ENCODE results near the gene IL6R.

Gene IL6R

DNA sequence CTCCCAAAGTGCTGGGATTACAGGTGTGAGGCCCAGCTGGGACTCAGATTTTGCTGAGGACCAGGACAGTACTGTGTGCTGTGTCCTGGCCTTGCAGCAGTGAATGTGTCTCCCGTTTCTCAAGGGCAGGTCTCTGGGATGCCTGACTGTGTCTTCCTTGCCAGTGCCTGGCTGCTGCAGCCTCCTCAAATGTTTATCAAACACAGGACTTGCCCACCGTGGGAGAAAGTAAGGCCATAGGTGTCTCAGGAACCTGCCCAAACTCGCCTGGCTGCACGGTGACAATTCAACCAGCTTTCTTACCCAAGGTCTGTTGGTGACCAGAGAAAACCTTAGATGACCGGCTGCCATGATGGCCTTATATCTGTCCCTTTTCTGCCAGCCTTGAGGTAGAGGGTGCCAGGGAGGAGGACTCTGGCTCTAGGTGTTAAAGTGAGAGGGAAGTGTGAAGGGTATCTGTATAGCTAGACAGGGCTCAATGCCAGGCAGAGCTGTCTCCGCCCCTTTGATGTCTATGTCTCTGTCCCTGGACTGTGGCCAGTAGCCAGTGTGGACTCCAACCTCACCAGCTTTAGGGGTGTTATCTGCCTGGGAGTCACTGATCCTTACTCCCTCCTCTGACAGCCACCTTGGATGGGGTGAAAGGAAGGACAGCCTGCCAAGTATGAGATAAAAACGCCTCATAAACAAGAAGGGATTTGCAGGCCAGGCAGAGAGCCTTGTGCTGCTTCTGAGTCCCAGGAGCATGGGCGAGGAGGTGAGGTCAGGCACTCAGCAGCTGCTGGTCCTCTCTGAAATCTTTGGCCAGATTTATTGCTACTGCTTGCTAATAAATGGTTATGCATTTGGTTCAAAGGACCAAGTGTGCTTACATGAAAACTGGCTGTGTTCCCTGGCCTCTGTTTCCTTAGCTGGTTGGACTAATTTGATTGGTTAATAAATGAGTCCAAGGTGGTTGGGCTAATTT is 22.3 kb downstream of the IL6R start:
- DNase-seq: no peak

DNA sequence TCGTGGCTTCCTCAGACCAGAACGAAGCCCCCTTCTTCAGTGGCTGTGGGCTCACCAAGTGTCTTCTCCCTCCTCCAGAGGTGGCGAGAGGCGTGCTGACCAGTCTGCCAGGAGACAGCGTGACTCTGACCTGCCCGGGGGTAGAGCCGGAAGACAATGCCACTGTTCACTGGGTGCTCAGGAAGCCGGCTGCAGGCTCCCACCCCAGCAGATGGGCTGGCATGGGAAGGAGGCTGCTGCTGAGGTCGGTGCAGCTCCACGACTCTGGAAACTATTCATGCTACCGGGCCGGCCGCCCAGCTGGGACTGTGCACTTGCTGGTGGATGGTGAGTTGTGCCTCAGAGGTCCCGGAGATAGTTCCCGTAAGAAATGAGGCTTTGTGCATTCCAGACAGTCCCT is 24.0 kb downstream of the IL6R start:
- no peak for DNase-seq

DNA sequence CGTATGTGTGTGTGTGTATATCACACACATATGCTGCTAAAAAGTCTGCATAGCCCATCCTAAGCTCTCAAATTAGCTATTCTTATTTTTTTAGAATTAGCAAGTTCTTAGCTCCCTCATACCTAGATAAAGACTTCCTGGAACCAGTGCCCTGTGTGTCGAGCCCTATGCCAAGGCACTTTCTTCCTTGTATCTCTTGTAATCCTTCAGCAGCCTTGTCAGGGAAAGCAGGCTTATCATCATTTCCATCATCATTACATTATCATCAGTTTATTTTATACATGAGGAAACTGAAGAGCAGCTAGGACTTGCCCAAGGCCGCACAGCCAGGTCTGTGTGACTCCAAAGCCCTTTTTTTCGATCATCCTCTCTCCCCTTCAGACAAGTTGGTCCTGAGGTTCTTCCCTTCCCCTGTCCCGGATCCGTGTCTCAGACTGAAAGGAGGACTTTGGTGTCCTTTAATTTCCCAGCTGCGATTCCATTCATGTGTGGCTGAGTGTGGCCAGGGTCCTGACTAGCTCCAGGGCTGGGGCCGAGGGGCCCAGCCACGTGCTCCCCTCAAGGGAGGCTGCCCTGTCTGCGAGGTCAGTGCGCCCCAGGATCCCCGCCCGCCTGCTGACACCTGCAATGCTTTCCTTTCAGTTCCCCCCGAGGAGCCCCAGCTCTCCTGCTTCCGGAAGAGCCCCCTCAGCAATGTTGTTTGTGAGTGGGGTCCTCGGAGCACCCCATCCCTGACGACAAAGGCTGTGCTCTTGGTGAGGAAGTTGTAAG is 24.9 kb downstream of the IL6R start:
- DNase-seq: no peak

DNA sequence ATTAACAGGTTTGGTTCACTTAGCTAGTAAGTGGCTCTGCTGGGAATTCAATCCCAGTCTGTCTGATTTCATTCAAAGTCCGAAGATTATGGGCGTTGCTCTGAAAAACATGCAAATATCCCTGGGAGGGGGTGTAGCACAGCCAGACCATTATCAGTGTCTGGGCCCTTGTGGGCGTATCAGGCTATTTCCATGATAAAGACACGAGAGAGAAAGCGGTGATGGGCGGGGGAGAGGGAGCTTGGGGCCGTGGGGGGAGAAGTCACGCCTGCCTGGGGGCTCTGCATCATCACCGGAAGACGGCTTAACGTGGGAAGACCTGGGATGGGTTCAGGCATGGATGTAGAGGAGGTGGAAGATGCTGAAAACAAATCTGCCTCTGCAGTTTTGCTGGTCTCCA is 25.8 kb downstream of the IL6R start:
- no peak for DNase-seq

DNA sequence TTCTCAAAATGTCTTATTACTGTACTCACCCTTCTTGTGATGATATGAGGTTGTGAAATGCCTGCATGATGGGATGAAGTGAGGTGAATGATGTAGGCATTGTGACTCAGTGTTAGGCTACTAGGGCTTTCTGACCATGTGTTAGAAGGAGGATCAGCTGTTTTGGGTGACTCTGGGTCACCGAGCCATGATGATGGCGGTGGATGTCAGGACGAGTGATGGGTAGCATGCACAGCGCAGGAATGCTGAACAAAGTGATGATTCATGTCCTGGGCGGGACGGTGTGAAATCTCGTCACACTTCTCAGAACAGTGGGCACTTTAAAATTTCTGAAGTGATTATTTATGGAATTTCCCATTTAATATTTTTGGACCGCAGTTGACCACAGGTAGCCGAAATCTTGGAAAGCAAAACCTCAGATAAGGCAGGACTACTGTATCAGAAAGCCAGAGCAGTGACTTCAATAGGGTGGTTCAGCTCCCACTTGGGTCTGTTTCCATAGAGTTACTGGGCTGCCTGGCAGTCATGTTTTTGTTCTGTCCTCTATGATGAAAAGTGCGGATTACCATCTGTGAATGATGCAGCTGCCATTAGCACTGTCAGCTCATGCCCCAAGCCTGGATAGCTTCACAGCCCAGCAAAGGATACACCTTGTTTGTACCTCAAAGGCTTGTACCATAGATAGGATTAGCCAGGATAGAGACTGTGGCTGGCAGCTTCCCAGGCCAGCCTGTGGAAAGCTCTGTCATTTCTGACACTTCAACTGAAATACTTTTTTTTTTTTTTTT is 26.6 kb downstream of the IL6R start:
- peak; percentile 74 for DNase-seq

DNA sequence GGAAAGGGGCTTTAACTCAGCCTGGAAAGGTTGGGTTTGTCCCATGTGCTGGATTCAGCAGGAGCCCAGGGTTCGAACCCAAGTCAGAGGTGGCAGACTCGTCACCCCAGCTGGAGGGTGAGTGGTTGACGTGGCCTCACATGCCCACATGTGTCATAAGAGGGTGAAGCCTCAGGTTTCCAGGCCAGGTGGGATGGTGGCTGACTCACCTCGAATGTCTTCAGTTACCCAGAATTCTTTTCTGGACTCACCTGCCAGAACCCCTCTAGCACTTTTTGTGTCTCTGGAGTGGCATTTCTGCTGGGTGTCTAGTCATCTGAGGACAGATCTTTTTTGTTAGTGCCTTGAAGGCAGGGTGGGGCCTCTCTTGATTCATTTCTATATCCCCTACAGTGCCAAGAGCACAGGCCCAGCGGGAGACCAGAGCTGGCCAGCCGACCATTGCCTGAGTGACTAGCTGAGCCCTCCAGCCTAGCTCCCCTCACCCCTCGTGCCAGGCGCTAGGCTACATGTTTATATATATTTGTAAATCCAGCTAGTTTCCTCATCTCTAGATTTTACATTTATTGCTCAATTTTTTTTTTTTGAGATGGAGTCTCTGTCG is 28.1 kb downstream of the IL6R start:
- peak; percentile 43 for DNase-seq

DNA sequence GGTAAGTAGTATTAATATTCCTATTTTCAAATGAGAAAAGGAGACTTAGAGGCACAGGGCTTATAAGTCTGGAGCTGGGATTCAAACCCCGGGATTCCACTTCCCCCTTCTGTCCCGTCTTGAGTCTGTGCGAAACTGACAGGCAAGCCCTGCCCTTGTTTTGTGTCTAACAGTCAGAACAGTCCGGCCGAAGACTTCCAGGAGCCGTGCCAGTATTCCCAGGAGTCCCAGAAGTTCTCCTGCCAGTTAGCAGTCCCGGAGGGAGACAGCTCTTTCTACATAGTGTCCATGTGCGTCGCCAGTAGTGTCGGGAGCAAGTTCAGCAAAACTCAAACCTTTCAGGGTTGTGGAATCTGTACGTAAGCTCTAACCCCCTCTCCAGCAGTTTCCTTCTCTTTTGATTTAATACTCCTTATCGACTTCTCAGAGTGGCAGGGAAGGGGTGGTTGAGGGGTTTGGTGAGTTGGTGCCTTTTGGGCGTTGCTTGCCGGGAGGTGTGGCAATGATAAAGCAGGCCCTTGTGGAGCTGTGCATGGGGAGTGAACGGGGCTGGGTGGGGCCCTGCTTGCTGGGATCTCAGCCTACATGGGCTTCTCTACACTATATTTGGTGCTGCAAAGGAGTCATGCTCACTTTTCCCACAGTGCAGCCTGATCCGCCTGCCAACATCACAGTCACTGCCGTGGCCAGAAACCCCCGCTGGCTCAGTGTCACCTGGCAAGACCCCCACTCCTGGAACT is 29.4 kb downstream of the IL6R start:
- no peak for DNase-seq

DNA sequence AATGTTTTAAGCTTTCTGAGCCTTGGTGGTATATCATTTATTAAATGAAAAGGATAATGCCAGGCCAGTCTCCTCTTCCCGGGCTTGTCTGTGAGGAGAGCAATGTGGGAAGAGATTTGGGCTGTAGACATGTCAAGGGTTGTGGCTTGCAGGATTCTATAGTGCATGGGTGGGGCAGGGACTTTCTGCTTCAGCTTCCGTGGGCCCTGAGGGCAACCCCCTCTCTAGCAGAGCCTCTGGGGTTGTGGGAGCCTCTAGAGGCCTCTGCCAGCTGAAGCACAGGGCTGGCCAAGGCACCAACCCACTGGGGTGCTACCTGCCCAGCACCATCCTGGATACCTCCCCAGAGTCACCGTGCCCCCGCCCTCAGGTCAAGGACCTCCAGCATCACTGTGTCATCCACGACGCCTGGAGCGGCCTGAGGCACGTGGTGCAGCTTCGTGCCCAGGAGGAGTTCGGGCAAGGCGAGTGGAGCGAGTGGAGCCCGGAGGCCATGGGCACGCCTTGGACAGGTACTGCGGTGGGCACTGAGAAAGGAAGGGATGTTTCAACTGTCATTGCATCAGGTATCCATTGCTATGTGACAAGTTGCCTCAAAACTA is 30.6 kb downstream of the IL6R start:
- no peak for DNase-seq

DNA sequence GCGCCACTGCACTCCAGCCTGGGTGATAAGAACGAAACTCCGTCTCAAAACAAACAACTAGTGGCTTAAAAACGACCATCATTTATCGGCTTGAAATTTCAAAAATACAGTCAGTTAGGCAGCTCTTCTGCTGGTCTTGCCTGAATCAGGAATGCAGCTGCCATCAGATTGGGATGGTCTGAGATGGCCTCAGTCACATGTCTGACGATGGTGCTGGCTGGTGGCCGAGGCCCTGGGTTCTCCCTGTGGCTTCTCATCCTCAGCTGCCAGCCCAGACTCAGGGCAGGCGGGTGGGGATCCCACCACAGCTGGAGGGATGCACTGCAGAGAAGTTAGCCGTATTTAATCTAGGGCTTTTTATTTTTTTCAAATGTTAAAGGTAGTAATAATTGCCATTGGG is 31.3 kb downstream of the IL6R start:
- no peak for DNase-seq

DNA sequence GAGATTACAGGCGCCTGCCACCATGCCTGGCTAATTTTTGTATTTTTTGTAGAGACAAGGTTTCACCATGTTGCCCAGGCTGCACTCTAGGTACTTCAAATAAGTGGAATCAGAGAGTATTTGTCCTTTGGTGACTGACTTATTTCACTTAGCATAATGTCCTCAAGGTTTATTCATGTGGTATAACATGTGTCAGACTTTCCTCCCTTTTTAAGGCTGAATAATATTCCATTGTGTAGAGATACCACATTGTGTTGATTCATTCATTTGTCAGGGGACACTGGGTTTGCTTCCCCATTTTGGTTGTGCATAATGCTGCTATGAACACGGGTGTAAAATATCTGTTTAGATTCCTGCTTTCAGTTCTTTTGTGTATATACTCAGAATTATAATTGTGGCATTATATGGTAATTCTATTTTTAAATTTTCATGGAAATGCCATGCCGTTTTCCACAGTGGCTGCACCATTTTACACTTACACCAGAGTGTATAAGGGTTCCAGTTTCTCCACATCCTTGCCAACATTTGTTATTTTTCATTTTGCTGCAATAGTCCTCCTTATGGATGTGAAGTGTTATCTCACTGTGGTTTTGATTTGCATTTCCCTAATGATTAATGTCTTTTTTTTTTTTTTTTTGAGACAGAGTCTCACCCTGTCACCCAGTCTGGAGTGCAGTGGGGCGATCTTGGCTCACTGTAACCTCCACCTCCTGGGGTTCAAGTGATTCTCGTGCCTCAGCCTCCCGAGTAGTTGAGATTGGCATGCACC is 35.1 kb downstream of the IL6R start:
- DNase-seq: no peak

DNA sequence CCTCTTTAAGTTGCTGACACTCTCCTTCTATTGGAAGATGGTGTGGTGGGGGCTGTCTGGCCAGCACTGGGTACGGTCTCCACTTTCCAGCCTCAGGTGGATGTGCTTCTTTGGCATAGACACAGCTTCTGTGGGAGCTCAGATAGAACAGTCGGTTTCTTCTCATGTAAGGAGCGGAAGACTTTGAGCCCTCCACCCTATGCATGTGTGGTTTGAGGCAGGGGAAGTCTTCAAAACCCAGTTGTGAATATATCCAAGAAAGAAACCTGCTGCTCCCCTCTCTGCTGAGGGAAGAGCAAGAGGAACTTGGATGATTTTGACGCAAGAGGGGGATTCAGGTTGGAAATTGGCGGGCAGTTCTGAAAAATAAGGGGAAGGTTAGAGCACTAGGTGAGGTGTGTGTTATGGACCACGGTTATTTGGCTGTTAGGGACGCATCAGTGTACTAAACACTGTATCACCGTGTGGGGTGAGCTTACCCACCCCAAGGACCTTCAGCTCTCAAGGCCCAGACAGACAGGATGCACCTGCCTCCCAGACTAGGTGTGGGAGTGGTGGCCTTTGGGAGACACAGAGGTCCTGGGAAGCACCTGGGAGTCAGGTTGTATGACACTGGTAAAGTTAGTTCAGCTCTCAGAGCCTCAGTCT is 36.2 kb downstream of the IL6R start:
- no peak for DNase-seq

DNA sequence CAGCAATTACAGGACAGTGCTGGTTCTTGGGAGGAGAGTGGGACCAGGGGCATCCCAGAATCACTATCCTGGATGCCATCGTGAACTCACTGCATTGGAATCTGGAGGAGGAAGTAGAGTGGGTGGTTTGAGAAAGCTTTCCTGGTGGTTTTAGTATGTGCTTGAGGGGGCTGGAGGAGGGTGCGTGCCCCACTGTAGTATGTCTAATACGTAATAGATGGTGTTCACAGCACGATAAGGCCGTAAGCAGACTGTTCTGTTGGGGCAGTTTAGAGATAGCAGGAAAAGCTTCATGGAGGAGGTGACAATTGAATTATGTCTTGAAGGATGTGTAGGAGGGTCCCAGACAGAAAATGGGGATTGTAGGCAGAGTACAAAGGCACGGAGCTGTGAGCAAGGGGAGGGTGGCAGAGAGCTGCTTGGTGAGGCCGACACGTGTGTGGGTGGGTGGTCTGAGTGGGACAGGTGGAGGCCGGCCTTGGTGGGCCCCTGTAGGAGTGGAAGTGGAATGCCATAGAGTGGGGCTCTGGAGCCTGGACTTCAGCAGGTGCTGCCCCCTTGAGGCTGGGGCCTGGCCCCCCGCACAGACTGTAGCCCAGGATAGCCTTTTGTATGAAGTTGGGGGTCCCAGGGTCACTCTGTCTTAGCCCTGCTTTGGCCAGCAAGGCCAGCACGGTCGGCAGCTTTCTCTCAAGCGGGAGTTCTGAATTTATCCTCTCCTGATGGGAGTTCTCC is 37.0 kb downstream of the IL6R start:
- no peak for DNase-seq

DNA sequence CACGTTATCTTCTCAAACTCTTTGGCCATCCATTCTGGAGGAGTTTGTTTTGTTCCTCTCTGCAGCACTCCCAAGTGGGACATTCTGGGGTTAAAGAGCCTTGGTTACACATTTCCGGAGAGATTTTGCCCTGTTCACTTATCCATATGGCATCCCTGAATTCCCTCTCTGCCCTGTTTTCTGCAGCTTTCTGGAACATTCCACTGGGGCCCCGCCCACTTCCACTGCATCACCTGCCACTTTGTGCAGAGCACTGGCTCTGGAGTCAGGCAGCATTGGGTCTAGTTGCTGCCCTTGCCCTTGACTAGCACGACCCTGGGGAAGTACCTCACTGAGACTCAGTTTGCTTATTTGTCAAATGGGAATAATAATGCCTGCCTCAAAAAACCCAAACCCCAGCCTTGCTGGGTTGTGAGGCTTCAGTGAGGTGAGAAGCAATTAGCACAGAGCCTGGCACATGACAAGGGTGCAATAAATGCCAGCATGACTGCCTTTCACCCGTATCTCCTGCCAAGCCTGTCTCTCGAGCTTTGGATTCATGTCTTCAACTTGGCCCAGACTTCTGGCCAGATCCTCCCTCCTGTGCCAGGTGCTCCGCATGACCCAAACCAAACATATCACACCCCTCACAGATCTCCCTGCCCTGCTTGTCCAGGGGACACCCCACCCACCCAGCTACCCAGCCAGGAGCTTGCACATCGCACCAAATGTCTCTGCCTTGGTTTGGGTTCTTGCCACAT is 38.3 kb downstream of the IL6R start:
- DNase-seq: no peak

DNA sequence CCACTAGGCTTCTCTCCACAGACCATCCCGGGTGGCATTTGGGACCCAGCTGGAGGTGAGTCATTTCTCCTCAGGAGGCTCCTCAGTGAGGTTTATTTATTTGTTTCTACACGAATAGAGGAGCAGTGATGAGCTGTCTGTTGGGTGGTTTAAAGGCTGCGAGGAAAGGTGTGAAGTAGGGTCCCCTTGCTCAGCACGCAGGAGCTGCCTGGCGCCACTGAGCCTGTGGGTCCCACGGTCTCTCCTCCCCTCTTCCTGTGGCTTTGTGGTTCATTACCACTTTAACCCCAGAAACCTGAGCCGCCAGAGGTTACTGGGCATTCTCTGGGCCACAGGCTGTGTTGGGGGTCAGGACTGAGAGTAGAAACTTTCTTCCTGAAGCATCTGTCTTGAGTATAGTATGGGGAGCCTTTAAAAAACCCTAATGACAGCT is 39.9 kb downstream of the IL6R start:
- peak; percentile 80 for DNase-seq

DNA sequence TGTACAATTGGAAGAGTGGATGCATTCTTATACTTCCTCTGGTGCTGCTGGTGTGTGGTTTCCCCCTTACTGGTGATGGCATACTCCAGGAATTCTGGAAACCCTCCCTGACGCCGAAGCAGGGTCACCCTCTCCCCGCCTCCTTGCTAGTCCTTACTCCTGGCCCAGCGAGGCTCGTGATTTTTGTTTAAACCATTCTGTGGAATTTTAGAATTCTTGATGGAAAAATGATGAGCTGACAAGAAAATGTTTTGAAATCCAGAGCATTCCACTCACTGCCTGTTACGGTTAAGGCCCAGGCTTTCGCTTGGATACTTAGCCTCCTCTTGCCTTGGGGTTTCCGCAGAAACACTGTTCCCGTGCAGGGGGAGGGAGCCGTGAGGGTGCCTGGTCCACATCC is 41.1 kb downstream of the IL6R start:
- no peak for DNase-seq

DNA sequence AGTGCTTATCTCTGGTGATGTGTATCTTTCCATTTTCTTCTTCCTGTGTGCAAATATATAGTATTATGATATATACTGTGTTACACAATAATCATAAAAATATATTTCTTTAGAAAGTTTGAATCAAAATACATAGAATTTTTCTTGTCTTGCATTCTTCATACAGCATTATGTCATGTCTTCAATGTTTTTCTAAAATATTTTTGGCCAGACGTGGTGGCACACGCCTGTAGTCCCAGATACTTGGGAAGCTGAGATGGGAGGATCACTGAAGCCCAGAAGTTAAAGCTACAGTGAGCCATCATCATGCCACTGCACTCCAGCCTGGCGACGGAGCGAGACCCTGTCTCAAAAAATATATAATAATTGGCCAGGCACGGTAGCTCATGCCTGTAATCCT is 41.6 kb downstream of the IL6R start:
- no peak for DNase-seq

DNA sequence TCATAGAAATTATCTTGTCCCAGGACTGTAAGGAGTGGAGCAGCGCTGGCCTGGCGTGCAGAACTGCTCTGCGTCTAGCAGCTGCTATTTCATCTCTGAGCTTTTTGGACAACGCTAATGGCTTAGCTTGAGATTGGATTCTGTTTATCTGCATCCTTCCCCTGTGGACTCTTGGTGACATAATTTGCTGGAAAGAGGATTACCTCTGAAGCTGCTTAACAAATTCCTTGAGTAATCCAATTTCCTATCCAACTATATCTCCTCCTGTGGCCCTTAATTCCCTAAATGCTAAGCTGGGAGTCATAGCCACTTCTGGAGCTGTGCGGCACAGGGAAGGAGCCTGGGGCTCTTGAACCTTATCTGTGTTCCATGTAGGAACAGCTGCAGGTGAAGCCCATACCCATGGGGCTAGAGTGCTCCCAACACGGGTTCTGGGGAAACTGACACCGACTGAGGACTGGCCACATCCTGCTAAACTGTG is 43.2 kb downstream of the IL6R start:
- no peak for DNase-seq

DNA sequence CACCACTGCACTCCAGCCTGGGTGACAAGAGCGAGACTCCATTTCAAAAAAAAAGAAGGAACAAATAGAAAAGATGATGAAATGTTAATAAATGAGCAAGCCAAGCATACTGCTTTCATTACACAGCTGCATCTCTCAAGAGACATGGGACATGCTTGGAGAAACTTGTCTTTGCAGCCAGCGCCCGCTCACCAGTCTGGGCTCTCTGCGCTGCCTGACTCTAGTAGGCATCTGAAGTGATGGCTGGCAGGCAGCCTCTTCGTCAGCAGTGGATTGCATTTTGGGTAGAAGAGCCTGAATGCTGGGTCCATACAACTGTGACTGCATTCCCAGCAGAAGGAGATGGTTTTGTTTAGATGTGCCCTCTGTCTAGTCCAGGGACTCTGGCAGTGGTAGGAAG is 48.0 kb downstream of the IL6R start:
- no peak for DNase-seq

All from NK-92 treated with Interleukin-12 subunit alpha and Interleukin-12 subunit beta, amount 100 ng/mL, for 24 hours (cell line).